ENCODE data around the gene PPIB.
"Not testable (repeated sequence)": the region's sequence is repeated elsewhere in the genome, so short reads cannot be mapped to it uniquely, and the experiment has no call there.

The PPIB gene

DNA sequence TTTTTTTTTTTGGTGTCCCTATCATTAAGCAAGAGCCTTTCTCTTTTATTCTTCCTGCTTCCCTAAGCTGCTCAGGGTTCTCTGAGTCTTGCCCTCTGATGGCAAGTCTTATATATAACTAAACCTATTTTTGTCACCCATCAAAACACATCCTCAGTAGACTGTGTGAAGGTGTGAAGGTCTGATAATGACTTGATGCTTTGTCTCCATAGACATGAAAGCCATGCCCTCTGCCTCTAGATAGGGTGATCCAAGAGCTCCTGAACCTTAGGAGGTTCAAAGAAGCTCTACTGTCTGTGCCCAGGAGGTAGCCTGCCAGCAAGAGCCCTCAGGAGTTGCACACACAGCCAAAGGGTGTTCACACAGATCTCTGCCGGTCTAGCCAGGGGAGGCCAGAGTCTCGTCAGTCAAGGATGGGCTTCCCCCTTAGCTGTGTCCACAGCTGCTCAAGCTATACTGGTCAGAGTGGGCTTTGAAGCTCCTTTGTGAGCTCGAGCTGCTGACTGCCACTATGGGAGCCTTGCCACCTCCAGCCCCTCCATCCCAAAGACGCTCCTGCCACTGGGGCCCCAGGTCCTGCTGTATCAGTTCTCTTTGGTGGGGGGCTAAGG lies 24.4 kb downstream of the PPIB start:
- DNase-seq (ENCODE audit: low read depth), result no peak

DNA sequence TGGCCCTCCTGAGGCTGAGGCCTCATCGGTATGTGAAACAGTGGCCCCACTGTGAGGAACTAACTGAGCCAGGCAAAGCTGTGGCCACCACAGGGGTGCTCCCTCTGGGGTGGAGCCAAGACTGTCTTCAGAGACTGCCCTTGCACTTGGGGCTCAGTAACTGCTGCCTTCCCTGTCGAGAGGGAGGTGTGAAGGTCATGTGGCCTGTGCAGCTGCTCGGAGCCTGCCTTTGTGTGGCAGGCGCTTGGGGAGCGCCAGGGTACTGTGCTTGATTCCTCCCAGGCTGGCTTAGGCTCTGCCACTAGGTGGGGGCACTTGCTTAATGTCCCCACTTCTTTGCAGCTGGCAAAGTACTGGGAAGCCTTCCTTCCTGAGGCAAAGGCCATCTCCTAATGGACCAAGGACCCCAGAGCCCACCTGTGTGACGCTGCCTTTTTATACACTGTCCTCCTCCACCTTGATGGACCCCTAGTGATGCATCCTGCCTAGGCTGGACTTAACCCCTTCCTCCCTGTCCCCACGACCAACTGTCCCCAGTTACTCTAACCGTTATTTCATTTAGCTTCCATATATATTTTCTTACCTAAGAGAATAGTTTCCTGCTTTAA lies 25.5 kb downstream of the PPIB start:
- no peak for DNase-seq (ENCODE audit: low read depth)

DNA sequence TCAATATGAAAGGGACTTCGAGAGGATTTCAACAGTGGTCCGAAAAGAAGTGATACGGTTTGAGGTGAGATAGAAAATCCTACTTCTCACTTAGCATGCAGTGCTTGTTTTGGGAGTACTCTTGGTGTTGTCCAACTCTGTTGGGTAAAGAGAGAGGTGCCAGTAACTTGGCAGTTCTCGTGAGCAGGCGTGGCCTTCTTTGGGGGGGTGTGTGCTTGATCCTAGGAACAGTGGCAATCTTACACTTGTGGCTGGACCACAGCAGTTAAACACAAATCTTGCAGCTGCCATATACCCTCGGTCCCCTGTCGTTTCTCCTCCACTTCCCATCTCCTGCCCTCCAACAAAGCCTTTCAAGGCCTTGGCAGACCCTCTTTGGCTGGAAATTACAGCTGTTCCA lies 26.5 kb downstream of the PPIB start:
- DNase-seq (ENCODE audit: low read depth), result no peak

DNA sequence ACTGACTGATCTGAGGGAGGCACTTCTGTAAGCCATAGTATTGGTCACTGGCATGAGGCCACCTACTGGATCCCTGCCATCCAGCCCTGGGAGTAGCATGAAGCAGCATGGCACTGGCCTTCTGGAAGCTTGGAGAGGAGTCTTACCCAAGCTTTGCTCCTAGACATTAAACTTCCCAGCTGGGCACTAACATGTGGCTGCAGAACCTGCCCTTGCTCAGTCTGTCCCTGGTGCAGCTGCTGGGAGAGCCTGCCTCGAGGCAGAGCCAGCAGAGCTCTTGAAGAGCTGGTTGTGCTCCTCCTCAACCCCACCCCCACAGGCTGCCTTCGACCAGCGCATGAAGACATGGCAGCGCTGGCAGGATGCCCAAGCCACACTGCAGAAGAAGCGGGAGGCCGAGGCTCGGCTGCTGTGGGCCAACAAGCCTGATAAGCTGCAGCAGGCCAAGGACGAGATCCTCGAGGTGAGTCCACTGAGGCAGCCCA lies 28.4 kb downstream of the PPIB start:
- no peak for DNase-seq (ENCODE audit: low read depth)

DNA sequence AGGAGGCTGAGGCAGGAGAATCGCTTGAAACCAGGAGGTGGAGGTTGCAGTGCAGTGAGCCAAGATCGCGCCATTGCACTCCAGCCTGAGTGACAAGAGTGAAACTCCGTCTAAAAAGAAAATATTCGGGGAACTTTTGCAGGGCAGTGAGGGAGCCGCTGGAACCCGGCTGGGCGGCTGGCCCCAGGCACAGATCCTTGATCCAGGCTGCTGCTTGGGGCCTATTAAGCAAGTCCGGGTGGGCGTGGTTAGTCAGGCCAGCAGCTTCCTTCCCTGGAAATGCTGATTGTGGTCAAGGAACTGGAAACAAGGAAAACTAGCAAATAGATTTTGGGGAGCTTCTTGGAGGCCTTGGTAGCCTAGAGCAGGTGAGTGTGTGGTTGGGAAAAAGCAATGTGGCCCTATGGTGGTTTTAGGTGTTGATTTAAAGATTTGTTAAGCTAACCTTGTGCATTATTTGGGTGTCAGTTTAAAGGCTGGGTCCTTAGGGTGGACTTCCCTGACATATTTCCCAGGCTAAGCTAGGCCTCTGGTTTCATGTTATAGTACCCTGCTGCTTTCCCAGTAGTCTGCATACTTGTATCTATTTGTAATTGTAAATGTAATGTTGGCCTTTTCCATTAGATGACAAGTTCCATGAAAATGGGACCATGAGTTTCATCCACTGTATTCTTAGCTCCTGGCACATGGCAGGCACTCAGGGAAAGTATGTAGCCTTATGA lies 29.0 kb downstream of the PPIB start:
- no peak for DNase-seq (ENCODE audit: low read depth)

DNA sequence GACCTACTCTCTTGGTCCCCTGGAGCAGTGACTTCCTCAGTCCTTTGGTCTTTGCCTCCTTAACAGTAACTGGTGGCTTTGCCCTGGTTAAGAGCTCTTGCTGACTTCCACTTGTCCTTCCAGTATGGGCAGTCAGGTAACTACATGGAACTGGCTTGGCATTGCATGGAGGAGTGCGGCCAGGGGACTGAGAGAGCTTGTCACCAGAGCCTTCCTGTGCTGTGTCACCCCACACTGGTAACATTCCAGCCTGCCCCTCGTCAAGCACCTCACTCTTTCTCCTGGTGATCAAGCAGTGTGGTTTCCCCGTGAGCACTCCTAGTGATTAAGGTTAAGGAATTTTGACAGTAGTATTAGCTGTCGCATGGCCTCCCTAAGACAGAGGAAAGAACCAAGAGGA lies 30.6 kb downstream of the PPIB start:
- DNase-seq (ENCODE audit: low read depth), result no peak

DNA sequence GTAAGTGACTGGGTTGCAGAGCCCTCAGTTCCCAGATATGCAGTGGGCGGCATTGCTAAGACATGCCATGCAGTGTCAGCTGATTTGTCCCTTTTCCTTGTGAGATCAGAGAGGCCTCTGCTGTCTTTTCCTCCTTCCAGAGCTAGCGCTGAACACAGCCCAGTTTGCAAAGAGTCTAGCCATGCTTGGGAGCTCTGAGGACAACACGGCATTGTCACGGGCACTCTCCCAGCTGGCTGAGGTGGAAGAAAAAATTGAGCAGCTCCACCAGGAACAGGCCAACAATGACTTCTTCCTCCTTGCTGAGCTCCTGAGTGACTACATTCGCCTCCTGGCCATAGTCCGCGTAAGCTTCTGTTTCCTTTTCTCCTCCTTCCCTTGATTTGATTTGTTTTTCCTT lies 31.3 kb downstream of the PPIB start:
- no peak for DNase-seq (ENCODE audit: low read depth)

DNA sequence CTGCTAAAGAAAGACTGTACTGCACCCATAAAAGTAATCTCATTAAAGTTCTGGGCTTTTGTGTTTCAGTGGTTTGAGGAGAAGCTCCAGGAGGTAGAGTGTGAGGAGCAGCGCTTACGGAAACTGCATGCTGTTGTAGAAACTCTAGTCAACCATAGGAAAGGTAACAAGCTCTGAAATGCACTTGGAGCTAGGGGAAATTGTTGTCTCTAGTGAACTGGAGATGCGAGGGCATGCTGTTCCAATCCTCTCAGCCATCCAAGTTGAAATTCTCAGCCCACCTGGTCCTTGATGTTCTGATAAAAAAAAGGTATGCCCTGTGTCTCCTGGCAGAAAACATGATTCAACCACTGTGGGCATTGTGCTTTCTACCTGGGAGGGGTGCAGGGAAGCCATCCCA lies 32.7 kb downstream of the PPIB start:
- DNase-seq (ENCODE audit: low read depth), result no peak

DNA sequence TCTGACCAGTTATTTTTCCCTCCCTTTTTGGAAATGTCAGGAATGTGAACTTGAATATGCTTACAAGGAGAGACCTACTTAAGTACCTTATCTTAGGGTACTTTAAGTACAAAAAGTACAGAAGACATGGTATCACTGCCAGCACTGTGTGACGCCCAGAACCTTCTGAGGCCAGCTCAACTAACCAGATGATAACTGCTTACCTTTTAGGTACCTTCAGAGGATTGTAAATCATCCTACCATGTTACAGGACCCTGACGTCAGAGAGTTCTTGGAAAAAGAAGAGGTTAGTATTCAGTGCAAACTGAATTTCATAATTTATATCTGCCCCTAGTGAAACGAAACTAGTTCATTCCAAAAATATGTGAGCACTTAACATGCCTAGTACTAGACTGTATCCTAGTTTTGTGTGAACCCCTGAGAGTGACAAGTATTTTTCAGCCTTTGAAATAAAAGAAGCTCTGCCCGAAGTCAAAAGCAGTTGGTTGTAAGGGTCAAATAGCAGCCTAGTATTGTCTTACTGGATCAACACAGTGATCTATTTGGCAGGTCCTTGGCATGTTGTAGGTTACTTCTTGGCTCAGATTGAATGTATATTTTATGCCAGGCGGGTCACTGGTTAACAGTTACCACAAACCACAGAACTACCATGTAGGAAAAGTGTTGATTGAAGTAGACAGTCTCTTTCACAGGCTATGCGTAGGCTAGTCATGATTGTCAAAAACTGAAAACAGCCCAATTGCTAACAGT lies 35.1 kb downstream of the PPIB start:
- DNase-seq (ENCODE audit: low read depth), result no peak

DNA sequence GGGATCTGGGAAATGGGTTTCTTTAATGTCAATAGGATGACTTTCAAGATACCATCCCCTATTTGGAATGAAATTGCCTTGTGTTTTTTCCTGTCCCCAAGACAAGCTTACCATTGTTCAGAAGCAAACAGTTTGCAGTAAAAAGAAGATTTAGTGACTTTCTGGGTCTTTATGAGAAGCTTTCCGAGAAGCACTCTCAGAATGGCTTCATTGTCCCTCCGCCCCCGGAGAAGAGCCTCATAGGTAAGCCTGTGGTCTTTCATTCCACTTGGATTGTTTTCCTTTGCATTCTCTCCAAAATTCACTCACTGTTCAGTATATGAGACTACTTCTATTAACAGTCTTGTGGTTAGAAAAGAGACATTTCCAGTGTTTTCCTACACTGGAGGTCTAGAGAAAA lies 36.8 kb downstream of the PPIB start:
- no peak for DNase-seq (ENCODE audit: low read depth)

DNA sequence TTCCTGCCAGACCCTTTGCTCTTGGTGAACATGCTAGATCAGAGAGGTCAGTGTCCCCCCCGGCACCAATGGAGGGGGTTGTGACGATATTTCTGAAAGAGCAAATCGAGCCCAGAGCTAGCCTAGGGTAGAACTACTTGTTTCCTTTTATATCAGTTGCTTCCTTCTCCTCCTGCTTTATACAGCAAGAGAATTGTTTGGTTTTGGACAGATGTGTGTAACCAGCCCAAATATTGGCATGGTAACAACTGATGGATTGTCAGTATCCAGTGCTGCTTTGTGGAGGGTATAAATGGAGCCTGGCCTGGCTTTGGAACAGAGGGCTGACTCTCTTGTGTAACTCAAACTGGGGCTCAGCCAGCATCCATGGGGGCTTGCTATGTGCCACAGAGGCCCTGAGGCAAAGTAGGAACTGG lies 39.9 kb downstream of the PPIB start:
- DNase-seq (ENCODE audit: low read depth), result no peak

DNA sequence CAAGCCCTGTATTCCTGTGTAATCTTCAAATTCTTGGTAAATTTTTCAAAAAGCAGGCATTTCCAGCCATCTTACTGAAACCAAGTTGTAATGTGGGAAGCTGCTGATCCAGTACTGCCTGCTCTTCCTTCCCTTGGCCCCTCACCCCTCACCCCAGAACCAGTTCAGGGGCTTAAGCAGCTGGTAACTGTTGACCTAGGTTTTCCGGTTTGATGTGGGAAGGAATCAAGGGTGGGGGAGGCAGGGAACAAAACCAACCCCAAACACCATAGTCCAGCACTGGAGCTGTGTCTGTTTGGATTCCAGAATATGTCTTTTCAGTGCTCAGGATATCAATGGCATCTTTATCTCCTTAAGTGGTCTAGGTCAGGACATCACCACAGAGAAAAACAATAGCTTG lies 40.4 kb downstream of the PPIB start:
- DNase-seq (ENCODE audit: low read depth), result no peak

DNA sequence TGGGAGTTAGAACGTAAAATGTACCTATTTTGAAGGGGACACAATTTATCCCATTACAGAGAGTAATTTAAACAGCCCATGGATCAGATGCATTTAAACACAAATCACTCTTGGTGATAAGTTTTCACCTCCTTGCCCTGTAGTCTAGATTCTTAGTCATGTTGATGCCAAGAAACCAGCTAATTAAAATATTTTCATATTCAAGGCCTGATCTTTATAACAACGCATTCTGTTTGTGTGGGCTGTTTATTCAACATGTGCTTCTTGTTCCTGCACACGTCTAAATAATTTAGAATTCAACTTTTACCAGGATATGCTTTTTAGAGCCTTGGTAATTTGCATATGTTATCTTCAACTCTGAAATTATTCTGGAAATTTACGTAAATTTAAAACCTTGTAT lies 41.2 kb downstream of the PPIB start:
- DNase-seq (ENCODE audit: low read depth), result no peak

DNA sequence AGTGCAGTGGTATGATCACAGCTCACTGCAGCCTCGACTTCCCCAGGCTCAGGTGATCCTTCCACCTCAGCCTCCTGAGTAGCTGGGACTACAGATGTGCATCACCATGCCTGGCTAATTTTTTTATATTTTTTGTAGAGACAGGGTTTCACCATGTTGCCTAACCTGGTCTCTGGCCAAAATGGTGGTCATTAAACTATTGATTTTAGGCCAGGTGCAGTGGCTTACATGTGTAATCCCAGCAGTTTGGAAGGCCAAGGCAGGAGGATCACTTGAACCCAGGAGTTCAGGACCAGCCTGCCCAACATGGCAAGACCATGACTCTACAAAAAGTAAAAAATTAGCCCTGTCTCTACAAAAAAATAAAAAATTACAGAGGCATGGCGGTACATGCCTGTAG lies 42.5 kb downstream of the PPIB start:
- not testable (repeated sequence) for DNase-seq (ENCODE audit: low read depth)

DNA sequence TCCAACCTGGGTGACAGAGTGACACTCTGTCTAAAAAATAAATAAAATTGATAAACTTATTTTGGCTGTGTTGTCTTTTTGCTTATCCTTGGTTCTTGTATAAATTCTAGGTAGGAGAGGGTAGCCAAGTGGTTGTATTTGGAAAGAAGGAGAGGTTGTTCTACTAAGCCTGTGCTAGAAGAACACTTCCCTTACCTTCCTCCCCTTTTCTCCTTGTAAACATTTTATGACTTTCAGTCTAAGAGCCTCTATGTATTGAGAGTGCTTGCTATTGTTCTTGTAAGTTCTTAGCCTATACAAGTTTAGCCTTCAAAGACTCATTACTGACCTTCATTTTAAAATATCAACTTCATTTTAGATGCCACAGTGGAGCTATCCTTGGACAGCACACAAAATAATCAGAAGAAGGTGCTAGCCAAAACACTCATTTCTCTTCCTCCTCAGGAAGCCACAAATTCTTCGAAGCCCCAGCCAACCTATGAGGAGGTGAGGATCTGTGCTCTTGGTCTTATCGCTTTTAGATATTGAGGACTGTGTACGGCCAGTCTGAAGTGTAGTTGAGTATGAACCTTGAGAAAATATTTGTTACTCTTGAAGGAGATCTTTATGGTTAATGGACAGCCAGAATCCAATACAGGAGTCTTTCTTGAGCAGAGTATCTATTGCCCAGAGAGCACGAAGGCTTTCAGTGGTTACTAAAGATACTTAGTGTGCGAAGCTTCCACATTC lies 44.9 kb downstream of the PPIB start:
- no peak for DNase-seq (ENCODE audit: low read depth)

DNA sequence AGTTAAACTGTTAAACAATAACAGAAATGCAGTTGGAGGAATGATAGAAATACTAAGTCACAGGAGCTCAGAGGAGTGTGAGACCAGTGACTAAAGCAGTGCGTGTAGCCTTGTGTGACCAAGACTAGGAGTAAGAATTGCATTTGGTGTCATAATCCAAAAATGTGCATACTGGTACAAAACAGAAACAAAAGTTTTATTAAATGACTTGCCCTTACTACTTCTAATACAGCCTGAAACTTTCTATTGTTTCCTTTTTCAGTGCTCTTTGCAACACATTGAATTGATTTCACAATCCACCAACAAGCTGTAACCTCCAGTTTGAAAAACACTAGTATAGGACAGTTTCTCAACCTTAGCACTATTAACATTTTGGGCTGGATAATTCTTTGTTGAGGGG lies 49.9 kb downstream of the PPIB start:
- DNase-seq (ENCODE audit: low read depth), result no peak

DNA sequence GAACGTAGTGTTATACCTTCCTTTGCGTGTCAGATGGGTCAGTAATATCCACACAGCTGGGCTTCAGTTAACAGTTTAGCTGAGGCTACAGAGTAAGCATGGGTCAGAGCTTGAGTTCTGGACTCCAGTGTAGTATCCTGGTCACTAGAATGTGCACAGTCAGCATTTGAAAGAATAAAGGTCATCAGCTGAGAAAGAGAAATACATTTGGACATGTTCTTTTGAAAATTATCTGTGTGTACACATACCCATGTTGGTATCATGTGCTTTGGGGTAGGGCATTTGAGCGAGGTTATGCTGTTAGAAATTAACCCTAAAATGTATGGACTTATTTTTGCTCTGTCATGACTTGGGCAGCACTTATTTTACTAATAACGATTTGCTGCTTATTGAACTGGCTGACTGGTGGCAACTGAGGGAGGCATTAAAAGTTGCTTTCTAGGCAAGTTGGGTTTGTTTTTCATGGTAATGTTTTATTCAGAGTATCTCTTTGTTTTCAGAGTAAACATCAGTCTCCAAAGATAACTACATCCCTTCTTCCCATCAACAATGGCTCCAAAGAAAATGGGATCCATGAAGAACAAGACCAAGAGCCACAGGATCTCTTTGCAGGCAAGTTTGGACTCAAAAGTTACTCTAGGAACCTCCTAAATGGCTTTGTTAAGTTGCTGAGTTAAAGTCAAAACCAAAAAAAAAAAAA lies 50.6 kb downstream of the PPIB start:
- DNase-seq (ENCODE audit: low read depth), result no peak

DNA sequence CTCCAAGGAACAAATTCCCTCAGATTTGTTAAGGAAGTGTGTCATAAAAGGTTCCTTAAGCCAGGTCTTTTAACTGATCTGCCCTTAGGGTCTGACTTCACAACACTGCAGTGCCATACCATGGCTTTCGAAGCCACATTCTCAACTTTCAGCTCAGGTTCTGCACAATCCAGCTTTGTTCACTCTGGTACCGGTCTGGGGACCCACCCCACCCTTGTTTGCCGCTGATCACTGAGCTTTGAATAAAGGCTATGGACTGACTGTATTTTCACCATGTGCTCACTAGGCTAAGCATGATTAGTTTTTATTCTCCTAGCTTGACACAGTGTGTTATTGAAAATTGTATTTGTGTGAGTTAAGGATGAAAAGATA lies 51.2 kb downstream of the PPIB start:
- DNase-seq (ENCODE audit: low read depth), result no peak

DNA sequence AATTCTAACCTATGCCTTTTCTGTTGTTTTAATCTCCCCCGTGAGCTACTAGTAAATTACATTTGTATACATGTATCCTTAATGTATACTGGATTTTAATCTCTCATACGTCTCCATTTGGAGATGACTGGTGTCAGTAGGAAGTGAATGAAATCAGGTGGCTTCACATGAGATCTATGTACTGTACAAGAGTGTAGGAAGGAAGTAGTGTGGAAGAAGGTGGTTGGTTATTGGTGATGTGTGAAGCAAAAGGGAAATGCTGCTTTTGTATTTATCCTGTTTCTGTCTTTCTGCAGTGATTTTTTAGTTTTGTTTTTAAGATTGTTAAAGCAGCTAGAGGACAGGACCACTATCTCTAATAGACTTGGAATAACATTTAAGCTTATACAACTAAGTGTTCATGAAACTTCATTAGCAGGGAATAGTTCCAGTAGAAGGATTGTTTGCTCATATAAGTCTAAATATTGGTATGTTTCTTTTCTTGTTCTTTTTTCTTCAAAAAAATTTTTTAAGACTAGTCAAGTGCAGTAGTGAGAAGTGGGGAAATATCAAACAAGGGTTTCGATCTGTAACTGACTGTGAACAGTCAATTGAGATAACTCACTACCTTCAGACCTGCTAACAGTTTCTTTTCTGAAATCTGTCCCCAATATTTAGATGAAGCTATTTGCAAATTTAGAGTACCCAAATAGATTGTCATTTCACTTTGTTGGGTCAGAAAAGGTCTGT lies 51.7 kb downstream of the PPIB start:
- DNase-seq (ENCODE audit: low read depth), result no peak

DNA sequence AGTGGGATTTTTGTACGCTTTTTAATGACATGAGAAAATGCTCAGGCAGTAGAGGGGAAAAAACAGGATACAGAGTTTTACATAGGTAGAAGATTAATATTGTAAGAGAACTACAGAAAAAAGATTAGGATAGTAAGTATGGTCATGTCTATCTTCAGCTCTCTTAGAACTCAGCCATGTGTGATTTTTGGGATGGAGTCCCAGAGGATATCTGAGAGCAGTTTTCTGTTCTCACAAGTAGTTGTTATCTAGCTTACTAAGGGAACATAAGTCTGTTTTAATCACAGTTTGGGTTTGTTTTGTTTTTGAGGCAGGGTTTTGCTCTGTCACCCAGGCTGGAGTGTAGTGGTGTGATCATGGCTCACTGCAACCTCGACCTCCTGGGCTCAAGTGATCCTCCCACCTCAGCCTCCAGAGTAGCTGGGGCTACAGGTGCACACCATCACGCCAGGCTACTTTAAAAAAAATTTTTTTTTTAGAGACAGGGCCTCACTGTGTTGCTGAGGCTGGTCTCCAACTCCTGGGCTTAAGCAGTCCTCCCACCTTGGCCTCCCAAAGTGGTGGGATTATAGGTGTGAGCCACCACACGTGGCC lies 52.6 kb downstream of the PPIB start:
- DNase-seq (ENCODE audit: low read depth), result not testable (repeated sequence)

DNA sequence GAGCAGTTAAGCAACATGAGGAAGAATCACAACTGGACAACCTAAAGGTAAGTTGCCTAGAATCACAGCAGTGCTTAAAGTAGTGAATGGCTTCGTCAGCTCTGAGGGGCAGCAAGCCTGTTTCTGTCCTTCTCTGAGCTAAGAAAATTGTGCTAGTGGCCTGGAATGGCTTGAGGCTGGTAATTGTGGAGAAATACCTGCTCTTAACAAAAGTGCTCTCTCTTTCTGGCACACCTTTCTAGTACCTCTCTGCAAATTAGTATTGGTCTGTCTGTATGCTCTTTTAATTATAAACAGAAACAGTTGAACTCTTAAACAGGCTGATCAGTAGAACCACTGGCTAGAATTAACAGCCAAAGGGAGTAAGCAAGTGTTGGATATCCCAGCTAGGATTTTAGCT lies 55.5 kb downstream of the PPIB start:
- DNase-seq (ENCODE audit: low read depth), result no peak
